K562 (cell line): ENCODE data around the gene FOXK2. TPM values are rescaled to one million over a fixed set of nuclear protein-coding genes. Genes with fewer than 3 reads are reported as not detected.

Source experiments
- ATAC-seq: fragments of 200-7000 bp; cut with Tn5 transposase; 3 replicates; pipeline ENCODE4 v1.9.1; 2020; ENCODE audit warnings: moderate library complexity
- BruUV-seq: library from RNA; stranded (reverse); fragments of 400-500 nt; replicated peaks from 2 replicates; lab custom pipeline; 2021; lab: Mats Ljungman, UMichigan
- CTCF ChIA-PET: fragments of 300-600 bp; formaldehyde crosslinking; extraction: SDS; loops from one replicate; lab custom pipeline; 2021; ENCODE audit warnings: low intra/inter-chr PET ratio; lab: Yijun Ruan, JAX
- POLR2A ChIA-PET: fragments of 300-600, 350-650 bp; sonication (Branson Sonifier 250); formaldehyde crosslinking; extraction: SDS; loops from one replicate; lab custom pipeline; 2021; ENCODE audit warnings: antibody characterized with exemption, inconsistent platforms; lab: Yijun Ruan, JAX
- DNase-seq, 4 experiments: peaks; one replicate each; pipeline versions ENCODE4 v3.0.0 to v3.0.0-alpha.2; 2011 to 2018; ENCODE audit warnings: low spot score in 3 of 4, mixed read lengths in 3 of 4; ENCODE audit errors: extremely low read depth in 1 of 4
- FAIRE-seq: peaks from 2 replicates; lab custom pipeline; 2011; peaks lifted over from hg19 to GRCh38; lab: Jason Lieb, UNC
- H2AFZ ChIP-seq: 2 replicates; pipeline ENCODE4 v1.6.0; 2011; ENCODE audit warnings: low read depth, low read length, control low read depth, inconsistent platforms
- H3K27ac ChIP-seq: fragments of 200-600 bp; 3 replicates; pipeline ENCODE4 v1.8.0; 2011; ENCODE audit warnings: low read depth, mild to moderate bottlenecking, control low read depth, inconsistent platforms, low read length, moderate library complexity, mixed read lengths; ENCODE audit errors: extremely low read depth
- H3K27me3 ChIP-seq, 2 experiments: fragments of 300-600 bp in 1 of 2; 2 replicates in 1 of 2; 3 replicates in 1 of 2; pipeline versions ENCODE4 v1.6.0 to v1.8.0; 2011; ENCODE audit warnings: inconsistent platforms in 2 of 2, low read length in 2 of 2, mild to moderate bottlenecking in 1 of 2, mixed read lengths in 1 of 2, moderate library complexity in 1 of 2; ENCODE audit not compliant: control insufficient read depth in 2 of 2, insufficient read depth in 2 of 2
- H3K36me3 ChIP-seq: fragments of 300-600 bp; 3 replicates; pipeline ENCODE4 v1.8.0; 2011; ENCODE audit warnings: mild to moderate bottlenecking, low read length, inconsistent platforms; ENCODE audit not compliant: control insufficient read depth, insufficient read depth
- H3K4me1 ChIP-seq, 2 experiments: fragments of 200-600 bp in 1 of 2; replicated peaks in 1 of 2; 2 replicates in 1 of 2; 3 replicates in 1 of 2; pipeline versions ENCODE4 v1.5.1 to v1.8.0; 2011; ENCODE audit warnings: inconsistent platforms in 2 of 2, low read length in 2 of 2, mild to moderate bottlenecking in 1 of 2, mixed read lengths in 1 of 2, moderate library complexity in 1 of 2; ENCODE audit not compliant: control insufficient read depth in 2 of 2, insufficient read depth in 2 of 2
- H3K4me2 ChIP-seq: 2 replicates; pipeline ENCODE4 v1.6.1; 2011; ENCODE audit warnings: low read length, control low read depth, inconsistent platforms, mixed read lengths; ENCODE audit not compliant: insufficient read depth
- H3K4me3 ChIP-seq: fragments of 200-600 bp; sonication (generic), shearing (Covaris generic); 2 replicates; pipeline ENCODE4 v1.5.1; 2016; ENCODE audit warnings: control low read depth, inconsistent platforms
- H3K79me2 ChIP-seq: fragments of 200-600 bp; 3 replicates; pipeline ENCODE4 v1.8.0; 2011; ENCODE audit warnings: low read length, inconsistent platforms; ENCODE audit not compliant: control insufficient read depth, insufficient read depth
- H3K9ac ChIP-seq, 2 experiments: 2 replicates each; pipeline versions ENCODE4 v1.6.0 to v1.6.1; 2011; ENCODE audit warnings: low read depth in 2 of 2, low read length in 2 of 2, control low read depth in 1 of 2, inconsistent platforms in 1 of 2, mild to moderate bottlenecking in 1 of 2, mixed read lengths in 1 of 2; ENCODE audit not compliant: insufficient read depth in 1 of 2
- H3K9me1 ChIP-seq: one replicate; pipeline ENCODE4 v1.6.0; 2011; ENCODE audit warnings: inconsistent platforms, mild to moderate bottlenecking, low read length, moderate library complexity; ENCODE audit not compliant: control insufficient read depth, insufficient read depth
- H3K9me3 ChIP-seq: replicated peaks from 2 replicates; pipeline ENCODE4 v1.5.1; 2011; ENCODE audit warnings: low read depth, low read length, inconsistent platforms; ENCODE audit not compliant: control insufficient read depth, insufficient read depth
- H4K20me1 ChIP-seq: replicated peaks from 2 replicates; pipeline ENCODE4 v1.6.1; 2011; ENCODE audit warnings: low read length, inconsistent platforms, mixed read lengths; ENCODE audit not compliant: control insufficient read depth, insufficient read depth
- ASH1L ChIP-seq: fragments of 450-650 bp; IDR thresholded peaks from 2 replicates; pipeline ENCODE4 v1.6.1; 2018; ENCODE audit warnings: borderline replicate concordance, mild to moderate bottlenecking, low read depth; ENCODE audit not compliant: partially characterized antibody
- BHLHE40 ChIP-seq: IDR thresholded peaks from 2 replicates; pipeline ENCODE4 v1.6.1; 2011; ENCODE audit warnings: low read length, improper control_type of control experiment
- BRCA1 ChIP-seq, 2 experiments: fragments of 450-650 bp in 1 of 2; sonication (generic) in 1 of 2; formaldehyde crosslinking in 1 of 2; IDR thresholded peaks; 2 replicates each; pipeline versions ENCODE4 v1.5.0 to v1.6.1; 2017 to 2020; ENCODE audit warnings: mild to moderate bottlenecking in 1 of 2, missing genetic modification reagents in 1 of 2
- FOXJ3 ChIP-seq: sonication (generic); formaldehyde crosslinking; IDR thresholded peaks from 2 replicates; pipeline ENCODE4 v1.4.0; 2020; ENCODE audit warnings: mild to moderate bottlenecking, missing genetic modification reagents
- FOXP4 ChIP-seq: sonication (generic); formaldehyde crosslinking; IDR thresholded peaks from 2 replicates; pipeline ENCODE4 v1.8.0; 2022; ENCODE audit warnings: mild to moderate bottlenecking, missing genetic modification reagents, borderline replicate concordance
- HNRNPLL ChIP-seq: fragments of 200-400 bp; formaldehyde crosslinking; IDR thresholded peaks from 2 replicates; pipeline ENCODE4 v1.6.1; 2017; ENCODE audit warnings: low read length, low read depth, mild to moderate bottlenecking; ENCODE audit not compliant: poor library complexity, severe bottlenecking
- MAFF ChIP-seq: IDR thresholded peaks from 2 replicates; pipeline ENCODE4 v1.6.1; 2012; ENCODE audit warnings: low read length, improper control_type of control experiment
- MEIS2 ChIP-seq: fragments of 450-650 bp; IDR thresholded peaks from 2 replicates; pipeline ENCODE4 v1.6.1; 2014; ENCODE audit warnings: mild to moderate bottlenecking; ENCODE audit not compliant: partially characterized antibody
- PHB2 ChIP-seq: fragments of 450-650 bp; IDR thresholded peaks from 2 replicates; pipeline ENCODE4 v1.6.1; 2017; ENCODE audit warnings: low read depth
- RNF2 ChIP-seq: sonication (generic); IDR thresholded peaks from 2 replicates; pipeline ENCODE4 v1.6.1; 2016
- XRCC3 ChIP-seq: fragments of 450-650 bp; IDR thresholded peaks from 2 replicates; pipeline ENCODE4 v1.6.1; 2017; ENCODE audit warnings: mild to moderate bottlenecking, moderate library complexity
- ZKSCAN3 ChIP-seq: fragments of 250-450 bp; sonication (Bioruptor Pico); IDR thresholded peaks from 2 replicates; pipeline ENCODE4 v1.4.0; 2020
- ZNF507 ChIP-seq: conservative IDR thresholded peaks from 2 replicates; pipeline ENCODE4 v1.6.1; 2017; ENCODE audit warnings: missing genetic modification characterization, missing compliant biosample characterization
- ZNF57 ChIP-seq: fragments of 450-650 bp; formaldehyde crosslinking; IDR thresholded peaks from 2 replicates; pipeline ENCODE4 v1.4.0; 2020; ENCODE audit warnings: mild to moderate bottlenecking, moderate library complexity
- WGBS: fragments of 100-300 bp; shearing (Covaris generic); methylation state at CpG from one replicate; pipeline ENCODE4 v1.1.6; 2016; ENCODE audit warnings: low coverage, mixed read lengths; ENCODE audit not compliant: insufficient coverage; ENCODE audit errors: missing lambda C conversion rate; 5-methylcytosine and 5-hydroxymethylcytosine counted together
- in situ Hi-C: fragments of 300-500 bp; cut with MboI; formaldehyde crosslinking; loops from 4 replicates; pipeline ENCODE4 v1.15.0; 2018; ENCODE audit warnings: inconsistent platforms, mixed read lengths
- intact Hi-C: fragments of 100-400 bp; cut with micrococcal nuclease; formaldehyde crosslinking; loops from 2 replicates; pipeline ENCODE4 v1.14.2; 2022
- polyA plus RNA-seq, 8 experiments: library from polyadenylated mRNA; depleted of rRNA in 4 of 8; stranded (reverse) in 5 of 8; unstranded in 3 of 8; fragments of >200 nt; fragmentation: Nextera tagmentation in 2 of 8; fragmentation: Illumina TruSeq in 1 of 8; extraction: Ambion mirVana in 2 of 8; extraction: Trizol in 1 of 8; gene quantifications; 2 replicates each; pipeline versions ENCODE4 v1.2.1 to v1.2.3, GENCODE V29; 2011 to 2014; ENCODE audit warnings: inconsistent platforms in 1 of 8, missing spikeins in 1 of 8
- total RNA-seq, 7 experiments: library from RNA; depleted of rRNA in 6 of 7; stranded (reverse); fragments of >200 nt in 6 of 7; fragmentation: Illumina TruSeq in 2 of 7; extraction: Trizol in 2 of 7; gene quantifications; 2 replicates each; pipeline versions ENCODE4 v1.2.1 to v1.2.3, GENCODE V29; 2011 to 2021; ENCODE audit warnings: low replicate concordance in 1 of 7

The FOXK2 gene
- total and polyA plus RNA-seq, 9 of the 15 experiments (the other 6 are each of a cell fraction or from before 2014, with no cell fraction given): 3.0 to 86.0 (median 44.1) TPM

GRCh38 chr17:82492643-82493225 lies 26.8 kb upstream of the FOXK2 start:
- Histone ChIP-seq H3K4me3 (no peak overlapping the region), H3K36me3 (peaks cover 15% of the 10 kb centered on the region; the same call in 2 of the 3 replicates), H3K27me3 (no peaks in the 10 kb centered on the region), H4K20me1 (0 out of 2 replicates have a peak, but pooled peaks cover 6% of the 10 kb centered on the region), H3K4me2 (no peak overlapping the region), H2AFZ (no peak overlapping the region), H3K9me3 (no peaks in the 10 kb centered on the region), H3K9me1 (peaks cover 3% of the 10 kb centered on the region), H3K27ac (no peak overlapping the region), H3K79me2 (no peaks in the 10 kb centered on the region), H3K4me1 (peaks cover 2 to 49% of the 10 kb centered on the region in 2 experiments; a peak in 4 of 5 replicates), H3K9ac (peak overlapping the region in 1 of 2 experiments; percentile 42; a peak in 1 of 4 replicates)
- CTCF ChIA-PET: no interaction called here
- BruUV-seq: no TSS peak
- ATAC-seq (no peak), FAIRE-seq (no peak), DNase-seq (no peak)
- peak; percentile 33 for TF ChIP-seq MEIS2
- no peak for TF ChIP-seq ASH1L
- 24% methylated on average over 12 of the region's 13 CpGs for WGBS
- in situ Hi-C loops: no loop called here
- intact Hi-C loops: loop anchor here (5.0 to 10.0 kb wide), 3 partner anchors 35 to 138 kb away; partner anchors contain the start of genes NARF and TEX19
- POLR2A ChIA-PET: interaction anchor here (1.0 to 1.4 kb wide), 4 partner anchors 10 to 17 kb away, joined by 3 to 7 read pairs (median 4); no protein-coding TSS in a partner anchor

GRCh38 chr17:82493226-82493781 lies 26.2 kb upstream of the FOXK2 start:
- H3K27ac ChIP-seq: no peak overlapping the region
- peak overlapping the region in 1 of 2 experiments; percentile 3; a peak in 1 of 4 replicates for H3K9ac ChIP-seq
- ATAC-seq: no peak
- in situ Hi-C loops (no loop called here), intact Hi-C loops (loop anchor here (5.0 to 10.0 kb wide), 3 partner anchors 36 to 139 kb away; partner anchors contain the start of genes NARF and TEX19)
- ChIA-PET CTCF (interaction anchor here (1.8 kb wide), 1 partner anchor 58 kb away, joined by 5 read pairs; no protein-coding TSS in a partner anchor), POLR2A (interaction anchor here (1.0 to 1.4 kb wide), 2 partner anchors 10 to 16 kb away, joined by 3 to 4 read pairs; no protein-coding TSS in a partner anchor)
- no peak overlapping the region for H3K4me3 ChIP-seq
- H3K9me3 ChIP-seq: no peaks in the 10 kb centered on the region; the same call in 1 of the 2 replicates
- peaks cover 3% of the 10 kb centered on the region for H3K9me1 ChIP-seq
- BruUV-seq: no TSS peak
- H3K79me2 ChIP-seq: no peaks in the 10 kb centered on the region
- peaks cover 9% of the 10 kb centered on the region; the same call in 1 of the 3 replicates for H3K36me3 ChIP-seq
- FAIRE-seq: no peak
- no peak for DNase-seq
- H4K20me1 ChIP-seq: 0 out of 2 replicates have a peak, but pooled peaks cover 6% of the 10 kb centered on the region
- no peaks in the 10 kb centered on the region for H3K27me3 ChIP-seq
- no peak overlapping the region for H3K4me2 ChIP-seq
- 45% methylated on average over 10 of the region's 12 CpGs for WGBS
- H3K4me1 ChIP-seq: peaks cover 5 to 52% of the 10 kb centered on the region in 2 experiments; a peak in 4 of 5 replicates
- no peak overlapping the region for H2AFZ ChIP-seq
- TF ChIP-seq PHB2: no peak
- TF ChIP-seq ZNF507: no peak
- no peak for TF ChIP-seq FOXP4
- TF ChIP-seq ZKSCAN3 (CRISPR knock-in tag): no peak
- TF ChIP-seq FOXJ3: no peak
- no peak for TF ChIP-seq HNRNPLL
- TF ChIP-seq MAFF: no peak
- TF ChIP-seq BRCA1 (IDR thresholded peaks at IDR 0.05): no peak
- no peak for TF ChIP-seq BRCA1 (CRISPR knock-in tag; IDR thresholded peaks at IDR 0.05)
- no peak for TF ChIP-seq RNF2
- TF ChIP-seq BHLHE40: no peak
- TF ChIP-seq XRCC3: no peak
- no peak for TF ChIP-seq ZNF57 (CRISPR knock-in tag)
